A549 (cell line): Measurements from ENCODE around the gene SPSB2. TPM values are rescaled to one million over a fixed set of nuclear protein-coding genes. Genes with fewer than 3 reads are reported as not detected.

Experiments
- ATAC-seq, 2 experiments: fragments of 200-7000 bp in 1 of 2; fragments of >200 bp in 1 of 2; cut with Nextera tagmentation in 1 of 2; cut with Tn5 transposase in 1 of 2; 3 replicates each; pipeline versions ENCODE4 v1.8.0 to v1.9.1; 2018 to 2020; ENCODE audit warnings: mild to moderate bottlenecking in 1 of 2, moderate library complexity in 1 of 2
- CTCF ChIA-PET: fragments of 300-600 bp; sonication (Branson Sonifier 250); formaldehyde crosslinking; extraction: SDS; loops from one replicate; lab custom pipeline; 2021; ENCODE audit warnings: antibody characterized with exemption, inconsistent platforms; lab: Yijun Ruan, JAX
- POLR2A ChIA-PET: fragments of 350-600 bp; formaldehyde crosslinking; extraction: SDS; loops from one replicate; lab custom pipeline; 2021; ENCODE audit warnings: antibody characterized with exemption, inconsistent platforms; lab: Yijun Ruan, JAX
- DNase-seq, 2 experiments: peaks; one replicate each; pipeline versions ENCODE4 v3.0.0 to v3.0.0-alpha.2; 2011 to 2016; ENCODE audit warnings: low read depth in 1 of 2, low spot score in 1 of 2
- FAIRE-seq: peaks from 2 replicates; lab custom pipeline; 2011; peaks lifted over from hg19 to GRCh38; lab: Jason Lieb, UNC
- H3K27ac ChIP-seq, 2 experiments: fragments of >200 bp; sonication (Bioruptor Twin); formaldehyde crosslinking; 3 replicates each; pipeline ENCODE4 v1.5.1; 2016 to 2017
- H3K4me1 ChIP-seq: fragments of >200 bp; sonication (Bioruptor Twin); formaldehyde crosslinking; 3 replicates; pipeline ENCODE4 v1.6.1; 2016
- H3K4me2 ChIP-seq: fragments of >200 bp; sonication (Bioruptor Twin); formaldehyde crosslinking; 3 replicates; pipeline ENCODE4 v1.6.1; 2016
- H3K4me3 ChIP-seq: fragments of >200 bp; sonication (Bioruptor Twin); formaldehyde crosslinking; 3 replicates; pipeline ENCODE4 v1.5.1; 2016
- H3K9me3 ChIP-seq: fragments of >200 bp; sonication (Bioruptor Twin); formaldehyde crosslinking; 3 replicates; pipeline ENCODE4 v1.6.1; 2016
- CBX2 ChIP-seq: fragments of 200-600 bp; sonication (generic); IDR thresholded peaks from 2 replicates; pipeline ENCODE4 v1.6.1; 2016; ENCODE audit warnings: low read depth, mild to moderate bottlenecking, borderline replicate concordance
- CEBPB ChIP-seq, 2 experiments: fragments of >200 bp in 1 of 2; sonication (Bioruptor Twin) in 1 of 2; formaldehyde crosslinking in 1 of 2; IDR thresholded peaks; 2 replicates each; pipeline ENCODE4 v1.6.1; 2012 to 2016
- CHD4 ChIP-seq: fragments of 200-600 bp; sonication (generic); IDR thresholded peaks from 2 replicates; pipeline ENCODE4 v1.6.1; 2016; ENCODE audit warnings: antibody characterized with exemption, mild to moderate bottlenecking, borderline replicate concordance
- EP300 ChIP-seq, 2 experiments: fragments of >200 bp; sonication (Bioruptor Twin); formaldehyde crosslinking; IDR thresholded peaks; 2 replicates in 1 of 2; 3 replicates in 1 of 2; pipeline ENCODE4 v1.6.1; 2016 to 2017
- FOSB ChIP-seq: fragments of 250-450 bp; sonication (Bioruptor Pico); IDR thresholded peaks from 2 replicates; pipeline ENCODE4 v1.5.0; 2020; ENCODE audit warnings: mild to moderate bottlenecking, moderate library complexity
- FOSL2 ChIP-seq, 2 experiments: fragments of 450-650 bp in 1 of 2; fragments of >200 bp in 1 of 2; sonication (Bioruptor Twin) in 1 of 2; formaldehyde crosslinking; IDR thresholded peaks; 2 replicates each; pipeline versions ENCODE4 v1.5.0 to v1.6.1; 2016 to 2020; ENCODE audit warnings: mild to moderate bottlenecking in 1 of 2, moderate library complexity in 1 of 2
- HOXA7 ChIP-seq: fragments of 250-450 bp; sonication (Bioruptor Pico); IDR thresholded peaks from 2 replicates; pipeline ENCODE4 v1.5.0; 2020; ENCODE audit warnings: mild to moderate bottlenecking, moderate library complexity
- JUN ChIP-seq, 2 experiments: fragments of >200 bp; sonication (Bioruptor Twin); formaldehyde crosslinking; IDR thresholded peaks; 2 replicates in 1 of 2; 3 replicates in 1 of 2; pipeline ENCODE4 v1.6.1; 2016 to 2017
- NFE2L2 ChIP-seq: fragments of 150-350 bp; conservative IDR thresholded peaks from 2 replicates; pipeline ENCODE4 v1.6.1; 2014; ENCODE audit warnings: low read length
- NPAS2 ChIP-seq: fragments of 250-450 bp; sonication (Bioruptor Pico); IDR thresholded peaks from 2 replicates; pipeline ENCODE4 v1.8.0; 2022; ENCODE audit warnings: mild to moderate bottlenecking, moderate library complexity, borderline replicate concordance
- POLR2A ChIP-seq: IDR thresholded peaks from 2 replicates; pipeline ENCODE4 v1.6.1; 2012; ENCODE audit warnings: mild to moderate bottlenecking, low read length
- RARB ChIP-seq: fragments of 250-450 bp; sonication (Bioruptor Pico); IDR thresholded peaks from 2 replicates; pipeline ENCODE4 v1.8.0; 2021; ENCODE audit warnings: mild to moderate bottlenecking, moderate library complexity
- RCOR1 ChIP-seq: fragments of 150-350 bp; IDR thresholded peaks from 2 replicates; pipeline ENCODE4 v1.6.1; 2014; ENCODE audit warnings: antibody characterized with exemption, low read length, low read depth
- RFX5 ChIP-seq: fragments of 450-650 bp; IDR thresholded peaks from 2 replicates; pipeline ENCODE4 v1.7.1; 2014; ENCODE audit warnings: antibody characterized with exemption, mild to moderate bottlenecking, moderate library complexity
- SMC3 ChIP-seq: fragments of >200 bp; sonication (Bioruptor Twin); formaldehyde crosslinking; IDR thresholded peaks from 3 replicates; pipeline ENCODE4 v1.6.1; 2018; ENCODE audit warnings: inconsistent platforms
- ZFP36 ChIP-seq: fragments of 450-650 bp; IDR thresholded peaks from 2 replicates; pipeline ENCODE4 v1.6.1; 2014; ENCODE audit warnings: borderline replicate concordance; ENCODE audit not compliant: partially characterized antibody
- WGBS: methylation state at CpG from one replicate; pipeline ENCODE4 v1.1.6; 2017; ENCODE audit errors: missing lambda C conversion rate; 5-methylcytosine and 5-hydroxymethylcytosine counted together
- polyA plus RNA-seq, 4 experiments: library from polyadenylated mRNA; depleted of rRNA in 3 of 4; stranded (reverse); fragments of >200 nt; fragmentation: RNase III in 1 of 4; extraction: RNeasy Plus Mini Kit Qiagen cat#74134 plus additional on column Dnase treatment in 1 of 4; gene quantifications; 2 replicates in 3 of 4; 3 replicates in 1 of 4; pipeline ENCODE4 v1.2.3, GENCODE V29; 2011 to 2017
- TF ChIP-seq, protein P1 (sequence below): IDR thresholded peaks from 2 replicates; pipeline ENCODE4 v1.6.1; 2012
- TF ChIP-seq, protein P2 (sequence below): fragments of 450-650 bp; IDR thresholded peaks from 2 replicates; pipeline ENCODE4 v1.6.1; 2014; ENCODE audit warnings: antibody characterized with exemption
- TF ChIP-seq, protein P3 (sequence below): IDR thresholded peaks from 2 replicates; pipeline ENCODE4 v1.6.1; 2012
- TF ChIP-seq, protein P4 (sequence below): fragments of >200 bp; sonication (Bioruptor Twin); formaldehyde crosslinking; IDR thresholded peaks from 3 replicates; pipeline ENCODE4 v1.6.1; 2016
- TF ChIP-seq, protein P5 (sequence below): fragments of >200 bp; sonication (Bioruptor Twin); formaldehyde crosslinking; IDR thresholded peaks from 2 replicates; pipeline ENCODE4 v1.6.1; 2016
- TF ChIP-seq, protein P6 (sequence below): fragments of 250-450 bp; sonication (Bioruptor Pico); IDR thresholded peaks from 2 replicates; pipeline ENCODE4 v1.5.0; 2020; ENCODE audit warnings: low read depth, mild to moderate bottlenecking, moderate library complexity

SPSB2 gene
- polyA plus RNA-seq, 2 of the 4 experiments (the other 2 are of a cell fraction) = 16.8 to 21.8 TPM

DNA sequence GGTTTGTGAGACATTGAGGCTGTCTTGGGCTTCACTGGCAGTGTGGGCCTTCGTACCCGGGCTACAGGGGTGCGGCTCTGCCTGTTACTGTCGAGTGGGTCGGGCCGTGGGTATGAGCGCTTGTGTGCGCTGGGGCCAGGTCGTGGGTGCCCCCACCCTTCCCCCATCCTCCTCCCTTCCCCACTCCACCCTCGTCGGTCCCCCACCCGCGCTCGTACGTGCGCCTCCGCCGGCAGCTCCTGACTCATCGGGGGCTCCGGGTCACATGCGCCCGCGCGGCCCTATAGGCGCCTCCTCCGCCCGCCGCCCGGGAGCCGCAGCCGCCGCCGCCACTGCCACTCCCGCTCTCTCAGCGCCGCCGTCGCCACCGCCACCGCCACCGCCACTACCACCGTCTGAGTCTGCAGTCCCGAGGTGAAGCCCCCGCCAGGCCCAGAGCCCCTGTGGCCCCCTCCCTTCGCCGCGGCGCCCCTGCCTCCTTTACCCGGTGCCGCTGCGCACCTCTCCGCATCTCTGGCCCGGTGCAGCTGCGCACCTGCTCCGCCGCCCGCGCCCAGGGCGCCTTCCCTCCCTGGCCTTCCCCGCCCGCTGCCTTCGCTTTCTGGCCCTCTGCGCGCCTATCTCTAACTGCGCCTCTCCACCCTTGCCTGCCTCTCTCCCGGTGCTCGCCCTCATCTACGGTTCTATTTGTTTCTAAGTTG lies 41.3 kb upstream of the SPSB2 start, which contains the start of gene ENO2:
Gene ENO2, plus strand, starts transcription at position 335 of the 701 bp plus-strand sequence. CDS start 1,253 bp downstream, outside the sequence.
- ChIA-PET CTCF (interaction anchor here (0.5 to 22.2 kb wide), 4 partner anchors 11 to 747 kb away, joined by 3 to 232 read pairs (median 47); partner anchors contain the start of genes ATN1, SPSB2 and TPI1), POLR2A (interaction anchor here (1.0 to 1.4 kb wide), 5 partner anchors 9 to 42 kb away, joined by 3 to 16 read pairs (median 6); partner anchors contain the start of genes C12orf57, RNU7-1 and SPSB2)
- Histone ChIP-seq H3K9me3 (no peaks in the 10 kb centered on the region), H3K27ac (peak within 1 kb of the TSS; percentile 74 to 93), H3K4me2 (peak within 1 kb of the TSS; percentile 94), H3K4me3 (peak within 1 kb of the TSS; percentile 63), H3K4me1 (peaks cover 17% of the 10 kb centered on the region)
- no peak for TF ChIP-seq FOSL2 (IDR thresholded peaks at IDR 0.05)
- TF ChIP-seq FOSL2 (CRISPR knock-in tag; IDR thresholded peaks at IDR 0.05) = peak; percentile 69
- no peak for TF ChIP-seq RFX5
- TF ChIP-seq, protein P1, sequence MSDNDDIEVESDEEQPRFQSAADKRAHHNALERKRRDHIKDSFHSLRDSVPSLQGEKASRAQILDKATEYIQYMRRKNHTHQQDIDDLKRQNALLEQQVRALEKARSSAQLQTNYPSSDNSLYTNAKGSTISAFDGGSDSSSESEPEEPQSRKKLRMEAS = peak; percentile 78
- TF ChIP-seq POLR2A = peak; percentile 39; the same call in 1 of the 2 replicates
- TF ChIP-seq JUN (IDR thresholded peaks at IDR 0.05) = peak in 1 of 2 experiments; percentile 66; a peak in 2 of 5 replicates
- TF ChIP-seq, protein P2, sequence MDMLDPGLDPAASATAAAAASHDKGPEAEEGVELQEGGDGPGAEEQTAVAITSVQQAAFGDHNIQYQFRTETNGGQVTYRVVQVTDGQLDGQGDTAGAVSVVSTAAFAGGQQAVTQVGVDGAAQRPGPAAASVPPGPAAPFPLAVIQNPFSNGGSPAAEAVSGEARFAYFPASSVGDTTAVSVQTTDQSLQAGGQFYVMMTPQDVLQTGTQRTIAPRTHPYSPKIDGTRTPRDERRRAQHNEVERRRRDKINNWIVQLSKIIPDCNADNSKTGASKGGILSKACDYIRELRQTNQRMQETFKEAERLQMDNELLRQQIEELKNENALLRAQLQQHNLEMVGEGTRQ = peak; percentile 46
- no peak for FAIRE-seq
- DNase-seq = peak; percentile 62 to 79
- peak; percentile 86 to 90 for ATAC-seq
- 2% methylated on average over 23 of the region's 68 CpGs for WGBS

DNA sequence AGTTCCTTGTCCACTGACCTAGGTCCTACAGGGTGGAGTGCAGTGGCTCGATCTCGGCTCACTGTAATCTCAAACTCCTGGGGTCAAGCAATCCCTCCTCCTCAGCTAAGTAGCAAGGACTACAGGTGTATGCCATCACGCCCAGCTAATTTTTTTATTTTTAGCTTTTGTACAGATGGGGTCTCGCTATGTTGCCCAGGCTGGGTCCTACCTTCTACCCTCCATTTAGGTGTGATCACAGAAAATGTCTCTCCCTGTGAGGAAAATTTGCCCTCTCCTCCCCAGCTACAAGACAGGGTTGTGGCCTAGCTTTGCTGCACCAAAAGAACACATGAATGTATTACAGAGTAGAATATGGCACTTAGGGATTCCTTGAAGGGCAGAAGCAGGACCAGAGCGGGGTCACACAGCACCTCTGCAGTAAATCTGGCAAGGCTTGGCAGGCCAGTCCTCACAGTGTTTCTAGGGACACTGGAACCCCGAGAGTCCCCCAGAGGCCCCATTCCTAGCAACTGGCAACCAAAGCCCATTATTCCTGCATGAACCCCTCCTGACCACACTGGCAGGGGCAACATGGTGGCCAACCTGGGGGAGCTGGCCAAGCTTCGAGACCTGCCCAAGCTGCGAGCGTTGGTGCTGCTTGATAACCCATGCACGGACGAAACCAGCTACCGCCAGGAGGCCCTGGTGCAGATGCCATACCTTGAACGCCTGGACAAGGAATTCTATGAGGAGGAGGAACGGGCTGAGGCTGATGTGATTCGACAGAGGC lies 39.2 kb upstream of the SPSB2 start:
- TF ChIP-seq, protein P3, sequence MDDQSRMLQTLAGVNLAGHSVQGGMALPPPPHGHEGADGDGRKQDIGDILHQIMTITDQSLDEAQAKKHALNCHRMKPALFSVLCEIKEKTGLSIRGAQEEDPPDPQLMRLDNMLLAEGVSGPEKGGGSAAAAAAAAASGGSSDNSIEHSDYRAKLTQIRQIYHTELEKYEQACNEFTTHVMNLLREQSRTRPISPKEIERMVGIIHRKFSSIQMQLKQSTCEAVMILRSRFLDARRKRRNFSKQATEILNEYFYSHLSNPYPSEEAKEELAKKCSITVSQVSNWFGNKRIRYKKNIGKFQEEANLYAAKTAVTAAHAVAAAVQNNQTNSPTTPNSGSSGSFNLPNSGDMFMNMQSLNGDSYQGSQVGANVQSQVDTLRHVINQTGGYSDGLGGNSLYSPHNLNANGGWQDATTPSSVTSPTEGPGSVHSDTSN = no peak
- TF ChIP-seq CBX2 (no peak), EP300 (IDR thresholded peaks at IDR 0.05) (no peak), ZFP36 (no peak), CHD4 (no peak), RFX5 (no peak), SMC3 (no peak), NFE2L2 (no peak), RCOR1 (no peak), HOXA7 (no peak), FOSB (CRISPR knock-in tag) (no peak), CEBPB (IDR thresholded peaks at IDR 0.05) (no peak), RARB (no peak), POLR2A (no peak), NPAS2 (no peak)
- TF ChIP-seq, protein P4, sequence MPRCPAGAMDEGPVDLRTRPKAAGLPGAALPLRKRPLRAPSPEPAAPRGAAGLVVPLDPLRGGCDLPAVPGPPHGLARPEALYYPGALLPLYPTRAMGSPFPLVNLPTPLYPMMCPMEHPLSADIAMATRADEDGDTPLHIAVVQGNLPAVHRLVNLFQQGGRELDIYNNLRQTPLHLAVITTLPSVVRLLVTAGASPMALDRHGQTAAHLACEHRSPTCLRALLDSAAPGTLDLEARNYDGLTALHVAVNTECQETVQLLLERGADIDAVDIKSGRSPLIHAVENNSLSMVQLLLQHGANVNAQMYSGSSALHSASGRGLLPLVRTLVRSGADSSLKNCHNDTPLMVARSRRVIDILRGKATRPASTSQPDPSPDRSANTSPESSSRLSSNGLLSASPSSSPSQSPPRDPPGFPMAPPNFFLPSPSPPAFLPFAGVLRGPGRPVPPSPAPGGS = no peak
- TF ChIP-seq, protein P5, sequence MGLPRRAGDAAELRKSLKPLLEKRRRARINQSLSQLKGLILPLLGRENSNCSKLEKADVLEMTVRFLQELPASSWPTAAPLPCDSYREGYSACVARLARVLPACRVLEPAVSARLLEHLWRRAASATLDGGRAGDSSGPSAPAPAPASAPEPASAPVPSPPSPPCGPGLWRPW = no peak
- TF ChIP-seq, protein P6, sequence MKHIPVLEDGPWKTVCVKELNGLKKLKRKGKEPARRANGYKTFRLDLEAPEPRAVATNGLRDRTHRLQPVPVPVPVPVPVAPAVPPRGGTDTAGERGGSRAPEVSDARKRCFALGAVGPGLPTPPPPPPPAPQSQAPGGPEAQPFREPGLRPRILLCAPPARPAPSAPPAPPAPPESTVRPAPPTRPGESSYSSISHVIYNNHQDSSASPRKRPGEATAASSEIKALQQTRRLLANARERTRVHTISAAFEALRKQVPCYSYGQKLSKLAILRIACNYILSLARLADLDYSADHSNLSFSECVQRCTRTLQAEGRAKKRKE (CRISPR knock-in tag) = no peak
- WGBS = 92% methylated on average over 15 of the region's 15 CpGs
- Histone ChIP-seq H3K27ac (no peak overlapping the region), H3K4me3 (no peak overlapping the region), H3K4me2 (no peak overlapping the region), H3K4me1 (peaks cover 17% of the 10 kb centered on the region), H3K9me3 (no peaks in the 10 kb centered on the region)
- DNase-seq (no peak), ATAC-seq (no peak), FAIRE-seq (no peak)
- ChIA-PET CTCF (interaction anchor here (0.5 to 22.2 kb wide), 10 partner anchors 12 to 53 kb away, joined by 3 to 232 read pairs (median 6); partner anchors contain the start of genes ATN1, SPSB2 and TPI1), POLR2A (interaction anchor here (0.6 to 1.9 kb wide), 2 partner anchors 21 to 30 kb away, joined by 3 to 6 read pairs; no protein-coding TSS in a partner anchor)
